Adrenal gland (tissue), 12 donors: ENCODE data around the gene UBAC2. TPM values are rescaled to one million over a fixed set of nuclear protein-coding genes. Genes with fewer than 3 reads are reported as not detected.

Experiments
- DNase-seq, 7 donors: peaks; one replicate each; pipeline ENCODE4 v3.0.0-alpha.2; 2019 to 2020
- H3K27ac ChIP-seq, 5 donors: fragments of 200-600 bp; sonication (generic) in 4 of 5; 1 replicate in 3 of 5; 2 replicates in 2 of 5; pipeline versions ENCODE4 v1.5.1 to v1.8.0; 2016 to 2020; ENCODE audit warnings: mild to moderate bottlenecking in 1 of 5
- H3K27me3 ChIP-seq: fragments of 200-600 bp; 2 replicates; pipeline ENCODE4 v1.8.0; 2021
- H3K36me3 ChIP-seq, 2 donors: fragments of 200-600 bp; replicated peaks in 1 of 2; 1 replicate in 1 of 2; 2 replicates in 1 of 2; pipeline versions ENCODE4 v1.5.1 to v1.8.0; 2018 to 2022
- H3K4me1 ChIP-seq, 2 donors: fragments of 200-600 bp; replicated peaks in 1 of 2; 1 replicate in 1 of 2; 2 replicates in 1 of 2; pipeline versions ENCODE4 v1.5.1 to v1.8.0; 2018 to 2021
- H3K4me3 ChIP-seq, 4 donors: fragments of 200-600 bp; sonication (generic) in 3 of 4; one replicate each; pipeline ENCODE4 v1.5.1; 2016 to 2018
- H3K9me3 ChIP-seq, 3 donors: fragments of 200-600 bp; sonication (generic) in 1 of 3; replicated peaks in 1 of 3; 1 replicate in 2 of 3; 2 replicates in 1 of 3; pipeline versions ENCODE4 v1.5.1 to v1.8.0; 2016 to 2021
- POLR2A ChIP-seq, 2 donors: fragments of 450-650 bp; IDR thresholded peaks; one replicate each; pipeline ENCODE4 v1.6.1; 2017; ENCODE audit warnings: antibody characterized with exemption in 2 of 2, mild to moderate bottlenecking in 2 of 2, moderate library complexity in 1 of 2
- WGBS, 4 donors: extraction: QIAGEN DNeasy Blood & Tissue Kit in 2 of 4; methylation state at CpG; one replicate each; pipeline versions ENCODE4 v1.1.5 to v1.1.7; 2013 to 2017; 5-methylcytosine and 5-hydroxymethylcytosine counted together
- intact Hi-C, 2 donors: fragments of 100-400 bp; cut with DNase I; formaldehyde crosslinking; loops; one replicate each; pipeline versions ENCODE4 v1.14.1 to v1.15.0; 2022 to 2023
- polyA plus RNA-seq, 3 donors: library from polyadenylated mRNA; stranded (reverse); fragments of 200-250 nt in 2 of 3; fragments of 350-450 nt in 1 of 3; fragmentation: Illumina TruSeq in 1 of 3; extraction: RNeasy Lipid Tissue Mini Kit (QIAGEN cat#74804) in 1 of 3; gene quantifications; one replicate each; pipeline ENCODE4 v1.2.3, GENCODE V29; 2013 to 2014
- total RNA-seq, 9 donors: library from RNA; depleted of rRNA in 4 of 9; stranded (reverse); fragments of >200 nt in 4 of 9; fragments of 120-200 nt in 1 of 9; fragmentation: NEBNext Ultra II Directional in 1 of 9; extraction: Animal tissue kit (Norgen Biotek cat#: 25700) in 1 of 9; gene quantifications; one replicate each; pipeline versions ENCODE4 v1.1.0 to v1.2.4, GENCODE V29; 2013 to 2023
- TF ChIP-seq, protein P1 (sequence below), 6 experiments: fragments of 450-650 bp in 4 of 6; fragments of 200-600 bp in 2 of 6; sonication (generic) in 1 of 6; IDR thresholded peaks; 1 replicate in 5 of 6; 2 replicates in 1 of 6; pipeline versions ENCODE4 v1.5.1 to v1.8.0; 2016 to 2021; ENCODE audit warnings: antibody characterized with exemption in 6 of 6, mild to moderate bottlenecking in 2 of 6, moderate library complexity in 1 of 6
- donor health status: healthy with polysubstance abuse.
- donor health status: Bipolar disorder and iron deficiency.
- donor health status: DM: yes; HTN: yes; CAD: no.
- donor health status: DM: no; HTN: no; CAD: no.
- donor health status: DM: no; HTN: no; CAD: no.
- donor health status: DM: yes; HTN: yes; CAD: no.

The UBAC2 gene
- total and polyA plus RNA-seq, 12 donors: 46.3 to 67.8 (median 53.5) TPM

GRCh38 chr13:99258946-99259345 is 58.3 kb downstream of the UBAC2 start:
- Histone ChIP-seq H3K36me3 (no peaks in the 10 kb centered on the region), H3K9me3 (no peaks in the 10 kb centered on the region), H3K27me3 (no peaks in the 10 kb centered on the region), H3K27ac (no peak overlapping the region), H3K4me1 (peaks cover 0 to 4% of the 10 kb centered on the region in 2 donors), H3K4me3 (no peak overlapping the region)
- 75 to 86% (median 78%) methylated on average over 3 of the region's 3 CpGs for WGBS, 4 donors
- no peak for DNase-seq
- TF ChIP-seq POLR2A (IDR thresholded peaks at IDR 0.05): no peak
- TF ChIP-seq, protein P1, sequence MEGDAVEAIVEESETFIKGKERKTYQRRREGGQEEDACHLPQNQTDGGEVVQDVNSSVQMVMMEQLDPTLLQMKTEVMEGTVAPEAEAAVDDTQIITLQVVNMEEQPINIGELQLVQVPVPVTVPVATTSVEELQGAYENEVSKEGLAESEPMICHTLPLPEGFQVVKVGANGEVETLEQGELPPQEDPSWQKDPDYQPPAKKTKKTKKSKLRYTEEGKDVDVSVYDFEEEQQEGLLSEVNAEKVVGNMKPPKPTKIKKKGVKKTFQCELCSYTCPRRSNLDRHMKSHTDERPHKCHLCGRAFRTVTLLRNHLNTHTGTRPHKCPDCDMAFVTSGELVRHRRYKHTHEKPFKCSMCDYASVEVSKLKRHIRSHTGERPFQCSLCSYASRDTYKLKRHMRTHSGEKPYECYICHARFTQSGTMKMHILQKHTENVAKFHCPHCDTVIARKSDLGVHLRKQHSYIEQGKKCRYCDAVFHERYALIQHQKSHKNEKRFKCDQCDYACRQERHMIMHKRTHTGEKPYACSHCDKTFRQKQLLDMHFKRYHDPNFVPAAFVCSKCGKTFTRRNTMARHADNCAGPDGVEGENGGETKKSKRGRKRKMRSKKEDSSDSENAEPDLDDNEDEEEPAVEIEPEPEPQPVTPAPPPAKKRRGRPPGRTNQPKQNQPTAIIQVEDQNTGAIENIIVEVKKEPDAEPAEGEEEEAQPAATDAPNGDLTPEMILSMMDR (IDR thresholded peaks at IDR 0.05): no peak
- intact Hi-C loops: no loop called here

GRCh38 chr13:99260216-99260615 is 59.6 kb downstream of the UBAC2 start:
- H3K9me3 ChIP-seq: no peaks in the 10 kb centered on the region
- no peak overlapping the region for H3K4me3 ChIP-seq
- H3K36me3 ChIP-seq: no peaks in the 10 kb centered on the region
- DNase-seq: no peak
- no peak overlapping the region for H3K27ac ChIP-seq
- intact Hi-C loops: no loop called here
- TF ChIP-seq POLR2A (IDR thresholded peaks at IDR 0.05): no peak
- TF ChIP-seq, protein P1 (IDR thresholded peaks at IDR 0.05): no peak
- peaks cover 0 to 4% of the 10 kb centered on the region in 2 donors for H3K4me1 ChIP-seq
- no peaks in the 10 kb centered on the region for H3K27me3 ChIP-seq
- 84 to 92% (median 86%) methylated on average over 5 of the region's 5 CpGs for WGBS, 4 donors

DNA sequence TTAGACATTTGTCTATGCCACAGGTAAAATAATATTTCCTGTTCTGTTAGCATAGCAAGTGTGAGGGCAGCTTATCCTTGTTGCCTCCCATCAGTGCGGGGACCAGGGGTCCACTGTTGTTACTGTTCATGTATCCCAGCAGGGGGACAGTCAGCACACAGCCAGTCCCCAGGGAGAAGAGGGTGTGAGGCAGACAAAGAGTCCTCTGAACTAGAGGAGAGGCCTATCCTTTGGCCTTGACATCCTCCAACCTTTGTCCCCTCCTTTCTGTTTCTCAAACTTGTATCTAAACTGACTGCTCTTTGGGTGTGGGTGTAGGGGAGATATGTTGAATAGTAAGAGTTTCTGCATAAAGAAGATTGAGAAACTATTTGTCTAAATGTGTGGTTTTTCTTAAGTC is 60.4 kb downstream of the UBAC2 start:
- intact Hi-C loops: no loop called here
- Histone ChIP-seq H3K4me1 (peaks cover 0 to 4% of the 10 kb centered on the region in 2 donors), H3K27me3 (no peaks in the 10 kb centered on the region), H3K36me3 (no peaks in the 10 kb centered on the region), H3K27ac (no peak overlapping the region), H3K4me3 (no peak overlapping the region), H3K9me3 (no peaks in the 10 kb centered on the region)
- no peak for DNase-seq
- 82 to 100% (median 96%) methylated on average over 1 of the region's 1 CpG for WGBS, 4 donors
- TF ChIP-seq, protein P1 (IDR thresholded peaks at IDR 0.05): no peak
- no peak for TF ChIP-seq POLR2A (IDR thresholded peaks at IDR 0.05)

- intact Hi-C loops: no loop called here
- 94 to 97% (median 96%) methylated on average over 7 of the region's 7 CpGs for WGBS, 4 donors
- DNase-seq: no peak
- H3K9me3 ChIP-seq: no peaks in the 10 kb centered on the region
- no peak for TF ChIP-seq POLR2A (IDR thresholded peaks at IDR 0.05)
- TF ChIP-seq, protein P1 (IDR thresholded peaks at IDR 0.05): no peak
- H3K27me3 ChIP-seq: no peaks in the 10 kb centered on the region
- no peak overlapping the region for H3K4me3 ChIP-seq
- H3K4me1 ChIP-seq: peaks cover 0 to 4% of the 10 kb centered on the region in 2 donors
- H3K27ac ChIP-seq: no peak overlapping the region
- H3K36me3 ChIP-seq: no peaks in the 10 kb centered on the region
Observed at GRCh38 chr13:99263126-99263785, 62.6 kb downstream of the UBAC2 start.
